ENCODE data around the gene GALNT17.

GALNT17 gene

DNA sequence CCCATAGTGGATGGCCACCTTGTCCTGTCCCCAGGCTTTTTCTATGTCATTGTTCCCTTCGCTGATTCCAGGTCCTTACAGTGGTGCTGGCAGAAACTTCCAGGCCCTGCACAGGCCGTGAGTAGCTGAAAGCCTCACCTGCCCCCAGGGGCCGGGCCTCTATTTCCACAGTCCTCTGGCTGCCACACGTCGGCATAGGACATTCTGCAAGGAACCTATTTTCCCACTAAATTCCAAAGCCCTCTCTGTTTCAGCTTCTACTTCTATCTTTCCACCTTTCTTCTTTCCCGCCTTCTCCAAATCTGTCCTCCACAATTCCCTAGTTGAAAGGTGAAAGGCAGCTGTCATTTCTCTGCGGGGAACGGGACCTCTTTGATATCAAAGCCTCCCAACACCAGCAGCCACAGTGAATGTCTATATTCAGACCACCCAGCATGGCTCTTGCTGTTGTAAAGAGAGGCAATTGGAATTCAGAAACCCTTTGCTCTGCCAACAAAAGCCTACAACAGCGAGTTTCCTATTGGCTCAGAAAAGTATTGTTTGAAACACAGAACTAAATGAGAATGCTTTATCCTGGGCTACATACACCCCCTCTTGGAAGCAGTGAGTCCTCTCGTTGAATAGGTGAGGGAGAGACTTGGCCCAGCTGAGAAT is 607.7 kb downstream of the GALNT17 start:
- DNase-seq (ENCODE audit: low spot score): no peak

DNA sequence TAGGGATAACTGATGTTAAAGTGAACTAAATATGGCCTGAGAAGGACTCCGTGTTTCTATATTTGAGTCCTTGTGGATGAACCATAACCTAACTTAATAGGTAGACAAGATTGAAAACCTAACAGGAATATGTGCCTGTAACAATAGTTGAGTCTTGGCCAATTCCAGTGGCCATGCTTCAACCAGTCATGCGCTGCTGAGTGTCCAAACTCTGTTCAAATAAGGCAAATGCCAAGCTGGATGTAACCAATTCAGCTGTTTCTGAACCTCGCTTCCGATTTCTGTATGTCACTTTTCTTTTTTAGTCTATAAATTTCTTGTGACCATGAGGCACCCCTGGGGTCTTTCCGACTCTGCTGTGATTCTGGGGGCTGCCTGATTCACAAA is 608.2 kb downstream of the GALNT17 start:
- no peak for DNase-seq (ENCODE audit: low spot score)

DNA sequence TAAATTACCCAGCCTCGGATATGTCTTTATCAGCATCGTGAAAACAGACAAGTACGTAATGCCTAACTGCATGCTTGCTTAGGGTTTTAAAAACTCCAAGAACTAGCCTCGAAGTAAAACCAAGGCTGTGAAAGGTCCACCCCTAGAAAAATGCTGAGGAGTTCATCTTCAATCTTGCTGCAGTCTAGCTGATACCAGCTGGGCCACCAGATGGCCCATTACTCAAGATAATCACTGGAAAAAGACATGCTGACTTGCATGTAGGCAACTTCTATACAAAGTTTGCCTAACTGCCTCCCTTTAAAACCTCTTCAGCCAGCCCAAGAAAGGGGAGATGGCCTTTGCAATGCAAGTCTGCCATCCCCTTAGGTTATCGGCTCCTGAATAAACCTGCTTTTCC is 614.1 kb downstream of the GALNT17 start:
- DNase-seq (ENCODE audit: low spot score): no peak

DNA sequence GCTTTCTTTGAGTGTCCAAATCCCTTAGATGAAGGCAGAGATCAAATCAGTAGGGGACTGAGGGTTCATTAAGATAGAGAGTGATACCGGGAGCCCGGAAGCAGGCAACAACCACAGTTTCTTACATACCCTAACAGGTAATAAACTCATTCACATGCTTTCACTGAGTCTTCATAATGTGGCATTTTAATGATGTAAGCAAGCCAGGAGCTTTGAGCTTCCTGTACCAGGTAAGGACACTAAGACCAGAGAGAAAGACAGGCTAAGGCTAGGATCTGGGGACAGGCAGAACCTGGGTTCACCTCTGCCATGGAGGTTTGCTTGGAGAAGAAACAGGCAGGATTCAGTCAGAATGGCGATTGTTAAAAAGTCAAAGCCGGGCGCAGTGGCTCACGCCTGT is 618.3 kb downstream of the GALNT17 start:
- DNase-seq (ENCODE audit: low spot score): no peak

DNA sequence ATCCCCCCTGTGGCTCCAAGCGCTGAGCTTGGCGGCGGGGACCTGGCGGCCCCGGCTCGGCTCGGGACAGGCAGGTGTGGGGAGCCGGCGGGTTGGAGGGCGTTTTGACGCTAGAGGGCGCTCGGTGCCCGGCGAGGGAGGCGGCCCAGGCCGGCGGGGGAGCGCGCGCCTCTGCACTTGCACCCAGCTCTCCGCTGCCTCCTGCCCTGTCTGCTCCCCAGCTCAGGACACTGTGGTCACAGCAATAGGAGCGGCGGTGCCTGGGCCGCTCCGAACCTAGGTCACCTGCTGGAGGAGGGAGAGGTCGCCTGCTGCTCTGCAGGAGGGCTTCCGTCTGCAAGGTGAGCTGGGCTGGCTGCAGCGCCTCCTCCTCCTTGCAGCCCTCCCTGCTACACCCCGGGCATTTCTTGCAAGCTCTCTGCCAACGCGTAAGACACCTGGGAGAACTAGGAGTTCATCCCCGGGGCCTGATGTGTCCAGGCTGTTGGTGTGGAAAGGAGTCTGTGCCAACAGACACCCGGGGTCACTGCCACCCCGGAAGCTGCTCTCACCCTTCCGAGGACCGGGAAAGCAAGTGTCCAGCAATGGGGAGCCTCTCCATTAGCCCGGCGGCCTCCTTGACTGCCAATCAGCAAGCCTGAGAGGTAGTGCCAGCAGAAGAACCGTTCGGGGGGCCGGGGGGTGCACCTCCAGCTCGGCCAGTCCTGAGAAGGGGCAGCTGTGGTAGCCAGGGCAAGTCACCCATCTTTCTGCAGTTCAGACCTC is 620.4 kb downstream of the GALNT17 start:
- peak; percentile 71 for DNase-seq (ENCODE audit: low spot score)

DNA sequence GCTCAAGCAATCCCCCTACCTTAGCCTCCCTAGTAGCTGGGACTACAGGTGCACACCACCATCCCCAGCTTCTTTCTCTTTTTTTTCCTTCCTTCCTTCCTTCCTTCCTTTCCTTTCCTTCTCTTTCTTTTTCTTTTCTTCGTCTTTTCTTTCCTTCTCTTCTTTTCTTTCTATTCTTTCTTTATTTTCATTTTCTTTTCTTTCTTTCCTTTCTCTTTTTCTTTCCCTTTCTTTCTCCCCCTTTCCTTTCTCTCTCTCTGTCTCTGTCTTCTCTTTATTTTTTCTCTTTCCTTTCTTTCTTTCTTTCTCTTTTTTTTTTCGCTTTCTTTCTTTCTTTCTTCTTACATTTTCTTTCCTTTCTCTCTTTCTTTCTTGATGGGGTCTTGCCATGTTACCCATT is 621.3 kb downstream of the GALNT17 start:
- no peak for DNase-seq (ENCODE audit: low spot score)

DNA sequence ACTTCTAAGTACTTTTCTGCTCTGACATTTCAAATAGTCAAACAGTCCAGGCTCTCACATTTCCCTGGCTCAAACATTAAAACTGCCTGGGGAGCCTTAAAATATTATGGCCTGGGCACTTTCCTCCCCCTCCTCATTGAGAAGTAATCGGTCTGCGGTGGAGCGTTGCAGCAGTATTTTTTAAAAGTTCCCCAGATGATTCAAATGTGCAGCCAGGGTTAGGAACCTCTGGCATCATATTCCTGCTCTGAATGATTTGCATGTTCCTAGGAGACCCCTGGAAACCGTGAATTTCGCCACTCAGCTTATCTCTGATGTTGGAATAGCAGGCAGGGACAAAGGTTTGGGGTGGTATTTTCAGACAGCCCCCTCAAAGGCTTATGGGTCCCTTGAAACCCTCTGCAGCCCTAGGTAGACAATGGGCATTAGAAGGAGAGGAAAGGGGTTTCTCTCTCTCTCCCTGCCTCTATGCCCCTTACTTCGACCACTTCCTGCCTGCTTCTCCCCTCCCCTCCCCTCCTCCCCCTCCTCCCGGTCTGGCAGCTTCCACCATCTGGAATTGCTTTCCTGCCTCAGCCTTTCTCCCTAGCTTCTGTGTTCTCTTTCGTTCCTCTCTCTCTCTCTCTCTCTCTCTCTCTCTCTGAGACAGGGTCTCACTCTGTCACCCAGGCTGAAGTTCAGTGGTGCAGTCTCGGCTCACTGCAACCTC is 622.2 kb downstream of the GALNT17 start:
- DNase-seq (ENCODE audit: low spot score): no peak

DNA sequence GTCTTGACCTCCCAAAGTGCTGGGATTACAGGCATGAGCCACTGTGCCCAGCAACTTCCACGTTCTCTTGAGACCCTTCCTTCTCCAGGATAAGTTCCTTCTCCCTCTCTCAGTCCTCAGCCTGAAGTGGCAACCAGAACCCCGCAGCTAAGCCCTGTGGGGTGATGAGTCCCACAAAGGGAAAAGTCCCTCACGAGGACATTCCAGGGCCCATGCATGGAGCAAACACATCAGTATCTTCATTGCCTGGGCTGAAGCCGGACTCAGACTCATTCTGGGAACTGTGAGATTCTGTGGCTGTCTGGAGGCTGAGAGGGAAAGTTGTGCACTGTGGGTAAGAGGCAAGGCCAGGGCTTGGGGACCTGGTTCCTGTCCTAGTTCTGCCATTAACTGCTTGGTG is 622.9 kb downstream of the GALNT17 start:
- no peak for DNase-seq (ENCODE audit: low spot score)

DNA sequence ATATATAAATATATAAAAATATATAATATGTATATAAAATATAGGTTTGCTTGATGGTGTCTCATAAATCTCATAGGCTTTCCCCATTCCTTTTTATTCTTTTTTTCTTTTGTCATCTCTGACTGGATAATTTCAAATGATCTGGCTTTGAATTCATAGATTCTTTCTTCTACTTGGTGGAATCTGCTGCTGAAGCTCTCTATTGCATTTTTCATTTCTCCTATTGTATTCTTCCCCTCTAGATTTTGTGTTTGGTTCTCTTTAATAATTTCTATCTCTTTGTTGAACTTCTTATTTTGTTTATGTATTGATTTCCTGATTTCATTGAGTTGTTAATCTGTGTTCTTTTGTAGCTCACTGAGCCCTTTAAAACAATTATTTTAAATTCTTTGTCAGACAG is 629.4 kb downstream of the GALNT17 start:
- no peak for DNase-seq (ENCODE audit: low spot score)
